Tibial nerve (tissue), 3 donors: ENCODE data around the gene GABRA4.

ENCODE experiments used
- CTCF ChIP-seq, 5 experiments: fragments of 200-600 bp in 3 of 5; fragments of 450-650 bp in 2 of 5; sonication (generic) in 3 of 5; IDR thresholded peaks; one replicate each; pipeline ENCODE4 v1.5.1; 2016 to 2019; ENCODE audit warnings: antibody characterized with exemption in 5 of 5, mild to moderate bottlenecking in 3 of 5, moderate library complexity in 2 of 5
- POLR2A ChIP-seq, 2 donors: fragments of 450-650 bp; IDR thresholded peaks; one replicate each; pipeline ENCODE4 v1.6.1; 2017; ENCODE audit warnings: antibody characterized with exemption in 2 of 2, mild to moderate bottlenecking in 2 of 2, moderate library complexity in 2 of 2

GRCh38 chr4:46952451-46952850 lies 40.9 kb downstream of the GABRA4 start:
- no peak for TF ChIP-seq CTCF (IDR thresholded peaks at IDR 0.05)
- no peak for TF ChIP-seq POLR2A (IDR thresholded peaks at IDR 0.05)
